ENCODE data around the gene GJA8.
"Not testable (repeated sequence)": the region's sequence is repeated elsewhere in the genome, so short reads cannot be mapped to it uniquely, and the experiment has no call there.

The GJA8 gene
- long read RNA-seq, result 0 reads

DNA sequence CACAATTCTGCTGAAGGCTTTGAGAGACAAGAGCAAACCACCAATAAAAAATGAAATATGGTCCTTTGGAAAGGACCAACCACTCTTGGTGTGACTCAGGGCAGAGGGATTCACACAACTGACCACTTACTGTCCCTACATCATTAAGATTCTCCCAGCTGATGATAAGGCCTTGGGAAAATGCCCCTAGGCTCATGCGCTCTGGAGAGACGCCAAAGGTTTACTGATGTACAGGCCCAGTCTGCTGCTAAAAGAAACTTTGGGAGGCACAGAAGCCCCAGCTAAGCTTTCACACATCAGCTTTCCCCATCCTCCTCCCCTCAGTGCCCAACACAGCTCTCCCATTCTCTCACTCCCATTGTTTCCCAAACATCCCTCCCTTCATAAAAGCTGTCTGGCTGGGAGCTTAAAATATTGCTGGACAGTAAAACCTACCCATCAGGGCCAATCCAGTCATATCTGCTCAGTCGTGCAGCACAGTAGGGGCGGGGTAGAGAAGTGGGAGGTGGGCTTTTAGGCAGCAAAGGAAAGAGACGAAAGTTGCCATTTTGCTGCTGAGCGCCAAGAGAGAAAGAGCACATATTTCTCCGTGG, at the start of gene GJA8:
Gene GJA8 (plus strand): TSS at position 543 of the 593 bp plus-strand sequence. CDS start 5,161 bp downstream, outside the sequence.
- Histone ChIP-seq H3K27me3 (ENCODE audit: insufficient read depth, poor library complexity, severe bottlenecking) (peaks cover 3% of the 10 kb centered on the region), H3K4me3 (replicated peaks; ENCODE audit: insufficient read depth, low read length) (no peak within 1 kb of the TSS), H3K27ac (replicated peaks) (no peak within 1 kb of the TSS)
- DNase-seq (ENCODE audit: low read depth in 1 of 2, low spot score in 1 of 2), result no peak
- TF ChIP-seq, protein P1, sequence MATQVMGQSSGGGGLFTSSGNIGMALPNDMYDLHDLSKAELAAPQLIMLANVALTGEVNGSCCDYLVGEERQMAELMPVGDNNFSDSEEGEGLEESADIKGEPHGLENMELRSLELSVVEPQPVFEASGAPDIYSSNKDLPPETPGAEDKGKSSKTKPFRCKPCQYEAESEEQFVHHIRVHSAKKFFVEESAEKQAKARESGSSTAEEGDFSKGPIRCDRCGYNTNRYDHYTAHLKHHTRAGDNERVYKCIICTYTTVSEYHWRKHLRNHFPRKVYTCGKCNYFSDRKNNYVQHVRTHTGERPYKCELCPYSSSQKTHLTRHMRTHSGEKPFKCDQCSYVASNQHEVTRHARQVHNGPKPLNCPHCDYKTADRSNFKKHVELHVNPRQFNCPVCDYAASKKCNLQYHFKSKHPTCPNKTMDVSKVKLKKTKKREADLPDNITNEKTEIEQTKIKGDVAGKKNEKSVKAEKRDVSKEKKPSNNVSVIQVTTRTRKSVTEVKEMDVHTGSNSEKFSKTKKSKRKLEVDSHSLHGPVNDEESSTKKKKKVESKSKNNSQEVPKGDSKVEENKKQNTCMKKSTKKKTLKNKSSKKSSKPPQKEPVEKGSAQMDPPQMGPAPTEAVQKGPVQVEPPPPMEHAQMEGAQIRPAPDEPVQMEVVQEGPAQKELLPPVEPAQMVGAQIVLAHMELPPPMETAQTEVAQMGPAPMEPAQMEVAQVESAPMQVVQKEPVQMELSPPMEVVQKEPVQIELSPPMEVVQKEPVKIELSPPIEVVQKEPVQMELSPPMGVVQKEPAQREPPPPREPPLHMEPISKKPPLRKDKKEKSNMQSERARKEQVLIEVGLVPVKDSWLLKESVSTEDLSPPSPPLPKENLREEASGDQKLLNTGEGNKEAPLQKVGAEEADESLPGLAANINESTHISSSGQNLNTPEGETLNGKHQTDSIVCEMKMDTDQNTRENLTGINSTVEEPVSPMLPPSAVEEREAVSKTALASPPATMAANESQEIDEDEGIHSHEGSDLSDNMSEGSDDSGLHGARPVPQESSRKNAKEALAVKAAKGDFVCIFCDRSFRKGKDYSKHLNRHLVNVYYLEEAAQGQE (IDR thresholded peaks at IDR 0.05; ENCODE audit: insufficient replicate concordance, low read depth), result no peak
- TF ChIP-seq, protein P2, sequence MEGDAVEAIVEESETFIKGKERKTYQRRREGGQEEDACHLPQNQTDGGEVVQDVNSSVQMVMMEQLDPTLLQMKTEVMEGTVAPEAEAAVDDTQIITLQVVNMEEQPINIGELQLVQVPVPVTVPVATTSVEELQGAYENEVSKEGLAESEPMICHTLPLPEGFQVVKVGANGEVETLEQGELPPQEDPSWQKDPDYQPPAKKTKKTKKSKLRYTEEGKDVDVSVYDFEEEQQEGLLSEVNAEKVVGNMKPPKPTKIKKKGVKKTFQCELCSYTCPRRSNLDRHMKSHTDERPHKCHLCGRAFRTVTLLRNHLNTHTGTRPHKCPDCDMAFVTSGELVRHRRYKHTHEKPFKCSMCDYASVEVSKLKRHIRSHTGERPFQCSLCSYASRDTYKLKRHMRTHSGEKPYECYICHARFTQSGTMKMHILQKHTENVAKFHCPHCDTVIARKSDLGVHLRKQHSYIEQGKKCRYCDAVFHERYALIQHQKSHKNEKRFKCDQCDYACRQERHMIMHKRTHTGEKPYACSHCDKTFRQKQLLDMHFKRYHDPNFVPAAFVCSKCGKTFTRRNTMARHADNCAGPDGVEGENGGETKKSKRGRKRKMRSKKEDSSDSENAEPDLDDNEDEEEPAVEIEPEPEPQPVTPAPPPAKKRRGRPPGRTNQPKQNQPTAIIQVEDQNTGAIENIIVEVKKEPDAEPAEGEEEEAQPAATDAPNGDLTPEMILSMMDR (IDR thresholded peaks at IDR 0.05; ENCODE audit: insufficient read depth, low read length), result no peak
- TF ChIP-seq SPI1 (IDR thresholded peaks at IDR 0.05; ENCODE audit: borderline replicate concordance, low read depth) (no peak), GABPA (IDR thresholded peaks at IDR 0.05; ENCODE audit: low read depth) (no peak), POLR2AphosphoS5 (IDR thresholded peaks at IDR 0.05; ENCODE audit: low read depth) (no peak)

DNA sequence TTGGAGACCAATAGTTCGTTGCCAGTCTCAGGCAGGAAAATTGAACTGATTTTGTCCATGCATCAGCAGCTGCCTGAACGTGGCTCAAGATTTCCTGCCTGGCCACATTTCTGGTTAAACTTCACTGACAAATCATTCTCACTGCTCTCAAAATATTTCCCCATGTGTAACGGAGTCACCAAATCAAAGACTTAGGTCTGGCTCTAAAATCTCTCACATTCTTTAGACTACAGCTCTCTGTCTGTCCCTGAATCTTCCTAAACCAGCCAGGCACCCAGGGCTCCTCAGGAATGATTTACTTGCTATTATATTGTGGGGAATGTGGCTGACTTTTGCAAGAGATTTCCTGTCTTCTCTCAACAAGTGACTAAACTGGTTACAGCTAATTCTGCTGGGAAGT, 49.2 kb upstream of the GJA8 start:
- Histone ChIP-seq H3K27me3 (ENCODE audit: insufficient read depth, poor library complexity, severe bottlenecking) (no peaks in the 10 kb centered on the region), H3K27ac (replicated peaks) (no peak overlapping the region), H3K4me3 (replicated peaks; ENCODE audit: insufficient read depth, low read length) (no peak overlapping the region)
- no peak for DNase-seq (ENCODE audit: low read depth in 1 of 2, low spot score in 1 of 2)
- TF ChIP-seq, protein P2 (IDR thresholded peaks at IDR 0.05; ENCODE audit: insufficient read depth, low read length), result no peak
- TF ChIP-seq SPI1 (IDR thresholded peaks at IDR 0.05; ENCODE audit: borderline replicate concordance, low read depth), result no peak
- no peak for TF ChIP-seq POLR2AphosphoS5 (IDR thresholded peaks at IDR 0.05; ENCODE audit: low read depth)
- TF ChIP-seq, protein P1 (IDR thresholded peaks at IDR 0.05; ENCODE audit: insufficient replicate concordance, low read depth), result no peak
- TF ChIP-seq GABPA (IDR thresholded peaks at IDR 0.05; ENCODE audit: low read depth), result no peak

DNA sequence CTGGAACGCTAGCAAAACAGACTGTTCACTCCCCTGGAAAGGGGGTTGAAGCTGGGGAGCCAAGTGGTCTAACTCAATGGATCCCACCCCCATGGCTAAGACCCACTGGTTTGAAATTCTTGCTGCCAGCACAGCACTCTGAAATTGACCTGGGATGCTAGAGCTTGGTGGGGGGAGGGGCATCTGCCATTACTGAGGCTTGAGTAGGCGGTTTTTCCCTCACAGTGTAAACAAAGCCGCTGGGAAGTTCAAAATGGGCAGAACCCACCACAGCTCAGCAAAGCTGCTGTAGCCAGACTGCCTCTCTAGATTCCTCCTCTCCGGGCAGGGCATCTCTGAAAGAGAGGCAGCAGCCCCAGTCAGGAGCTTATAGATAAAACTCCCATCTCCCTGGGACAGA, 47.6 kb upstream of the GJA8 start:
- not testable (repeated sequence) for DNase-seq (ENCODE audit: low read depth in 1 of 2, low spot score in 1 of 2); H3K27ac ChIP-seq (replicated peaks); H3K27me3 ChIP-seq (ENCODE audit: insufficient read depth, poor library complexity, severe bottlenecking); H3K4me3 ChIP-seq (replicated peaks; ENCODE audit: insufficient read depth, low read length)

DNA sequence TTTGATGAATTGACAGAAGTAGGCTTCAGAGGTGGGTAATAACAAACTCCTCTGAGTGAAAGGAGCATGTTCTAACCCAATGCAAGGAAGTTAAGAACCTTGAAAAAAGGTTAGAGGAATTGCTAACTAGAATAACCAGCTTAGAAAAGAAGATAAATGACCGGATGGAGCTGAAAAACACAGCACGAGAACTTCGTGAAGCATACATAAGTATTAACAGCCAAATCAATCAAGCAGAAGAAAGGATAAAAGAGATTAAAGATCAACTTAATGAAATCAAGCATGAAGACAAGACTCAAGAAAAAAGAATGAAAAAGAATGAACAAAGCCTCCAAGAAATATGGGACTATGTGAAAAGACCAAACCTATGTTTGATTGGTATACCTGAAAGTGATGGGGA, 46.6 kb upstream of the GJA8 start:
- H3K27ac ChIP-seq (replicated peaks); H3K4me3 ChIP-seq (replicated peaks; ENCODE audit: insufficient read depth, low read length); DNase-seq (ENCODE audit: low read depth in 1 of 2, low spot score in 1 of 2); H3K27me3 ChIP-seq (ENCODE audit: insufficient read depth, poor library complexity, severe bottlenecking): not testable (repeated sequence)

DNA sequence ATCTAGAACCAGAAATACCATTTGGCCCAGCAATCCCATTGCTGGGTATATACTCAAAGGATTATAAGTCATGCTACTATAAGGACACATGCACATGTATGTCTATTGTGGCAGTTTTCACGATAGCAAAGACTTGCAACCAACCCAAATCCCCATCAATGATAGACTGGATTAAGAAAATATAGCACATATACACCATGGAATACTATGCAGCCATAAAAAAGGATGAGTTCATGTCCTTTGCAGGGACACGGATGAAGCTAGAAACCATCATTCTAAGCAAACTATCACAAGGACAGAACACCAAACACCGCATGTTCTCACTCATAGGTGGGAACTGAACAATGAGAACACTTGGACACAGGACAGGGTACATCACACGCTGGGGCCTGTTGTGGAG, 35.4 kb upstream of the GJA8 start:
- not testable (repeated sequence) for DNase-seq (ENCODE audit: low read depth in 1 of 2, low spot score in 1 of 2); H3K4me3 ChIP-seq (replicated peaks; ENCODE audit: insufficient read depth, low read length); H3K27ac ChIP-seq (replicated peaks); H3K27me3 ChIP-seq (ENCODE audit: insufficient read depth, poor library complexity, severe bottlenecking)

Data from HL-60 (cell line).